Measurements from ENCODE around the gene HMGXB4. TPM values are rescaled to one million over a fixed set of nuclear protein-coding genes. Genes with fewer than 3 reads are reported as not detected.
A peak's percentile ranks its signal among the peaks of the same experiment; 100 is the strongest.

The HMGXB4 gene
- total RNA-seq, 3 donors from 2014 or later (not counting 1 experiment from before 2014, with no cell fraction given): 40.4 to 46.1 (median 40.7) TPM

DNA sequence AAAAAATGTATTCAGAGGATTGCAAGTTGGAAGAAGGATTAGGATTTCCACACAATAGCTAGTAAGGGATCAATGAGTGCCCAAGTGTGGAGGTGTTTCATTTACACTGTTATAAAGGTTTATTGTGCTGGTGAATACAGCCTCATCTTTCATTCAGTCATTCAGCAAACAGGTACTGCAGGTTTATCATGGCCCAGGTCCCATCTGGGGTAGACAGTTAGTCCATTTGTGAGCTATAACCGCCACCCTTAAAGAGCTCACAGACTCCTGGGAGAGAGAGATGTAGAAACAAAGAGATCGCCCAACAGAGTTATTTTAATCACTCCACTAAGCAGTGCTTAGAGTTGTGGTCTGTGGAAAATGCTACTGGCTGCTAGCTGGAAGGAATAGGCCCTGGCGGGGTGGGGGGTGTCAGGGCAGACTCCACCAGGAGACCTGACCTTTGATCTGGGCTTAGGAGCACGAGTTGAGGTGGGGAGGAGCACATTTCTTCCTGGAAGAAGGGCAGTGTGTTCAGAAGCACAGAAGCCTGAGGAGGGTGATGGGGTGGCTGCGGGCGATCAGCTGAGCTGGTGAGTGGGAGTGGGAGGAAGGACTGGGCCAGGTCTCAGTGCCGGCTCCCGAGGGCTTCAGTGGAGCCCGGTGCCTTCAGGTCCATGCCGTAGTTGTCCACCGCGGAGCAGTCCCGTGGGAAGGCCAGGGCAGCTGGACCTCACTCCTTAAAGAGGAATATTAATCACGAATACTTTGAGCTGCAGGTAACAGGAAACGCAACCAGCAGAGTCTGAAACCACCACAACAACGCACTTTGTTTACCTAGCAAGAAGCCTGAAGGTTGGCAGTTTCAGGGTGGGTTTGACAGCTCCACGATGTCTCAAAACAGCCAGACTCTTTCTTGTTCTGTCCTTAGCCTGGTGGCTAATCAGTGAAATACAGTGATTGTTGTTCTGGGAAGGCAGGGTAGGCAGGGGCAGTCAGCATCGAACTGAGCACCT lies 53.6 kb downstream of the HMGXB4 start:
- 68% methylated on average over 17 of the region's 18 CpGs for WGBS (ENCODE audit: insufficient coverage)
- Mint-ChIP-seq H3K4me3 (no peak overlapping the region), H3K4me1 (peaks cover 50 to 67% of the 10 kb centered on the region in 2 donors), H3K27ac (peak overlapping the region in 1 of 2 donors; percentile 74), H3K27me3 (ENCODE audit: low read depth in 2 of 2) (no peaks in the 10 kb centered on the region), H3K36me3 (no peaks in the 10 kb centered on the region), H3K9me3 (no peaks in the 10 kb centered on the region)
- no peak overlapping the region for H3K4me3 ChIP-seq (ENCODE audit: low read length)
- H3K27ac ChIP-seq (ENCODE audit: low read length): no peak overlapping the region
- peaks cover 3% of the 10 kb centered on the region for H3K36me3 ChIP-seq (ENCODE audit: control insufficient read depth, insufficient read depth, low read length)
- TF ChIP-seq, protein P1, sequence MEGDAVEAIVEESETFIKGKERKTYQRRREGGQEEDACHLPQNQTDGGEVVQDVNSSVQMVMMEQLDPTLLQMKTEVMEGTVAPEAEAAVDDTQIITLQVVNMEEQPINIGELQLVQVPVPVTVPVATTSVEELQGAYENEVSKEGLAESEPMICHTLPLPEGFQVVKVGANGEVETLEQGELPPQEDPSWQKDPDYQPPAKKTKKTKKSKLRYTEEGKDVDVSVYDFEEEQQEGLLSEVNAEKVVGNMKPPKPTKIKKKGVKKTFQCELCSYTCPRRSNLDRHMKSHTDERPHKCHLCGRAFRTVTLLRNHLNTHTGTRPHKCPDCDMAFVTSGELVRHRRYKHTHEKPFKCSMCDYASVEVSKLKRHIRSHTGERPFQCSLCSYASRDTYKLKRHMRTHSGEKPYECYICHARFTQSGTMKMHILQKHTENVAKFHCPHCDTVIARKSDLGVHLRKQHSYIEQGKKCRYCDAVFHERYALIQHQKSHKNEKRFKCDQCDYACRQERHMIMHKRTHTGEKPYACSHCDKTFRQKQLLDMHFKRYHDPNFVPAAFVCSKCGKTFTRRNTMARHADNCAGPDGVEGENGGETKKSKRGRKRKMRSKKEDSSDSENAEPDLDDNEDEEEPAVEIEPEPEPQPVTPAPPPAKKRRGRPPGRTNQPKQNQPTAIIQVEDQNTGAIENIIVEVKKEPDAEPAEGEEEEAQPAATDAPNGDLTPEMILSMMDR (IDR thresholded peaks at IDR 0.05): no peak
- DNase-seq: no peak
- H3K9me3 ChIP-seq (ENCODE audit: control insufficient read depth, insufficient read depth, low read length): no peaks in the 10 kb centered on the region
- intact Hi-C loops (cut with micrococcal nuclease): no loop called here
- H3K4me1 ChIP-seq (ENCODE audit: control insufficient read depth, insufficient read depth, low read length): peaks cover 34% of the 10 kb centered on the region
- ATAC-seq: no peak
- H3K27me3 ChIP-seq (ENCODE audit: control insufficient read depth, insufficient read depth, low read length): no peaks in the 10 kb centered on the region

DNA sequence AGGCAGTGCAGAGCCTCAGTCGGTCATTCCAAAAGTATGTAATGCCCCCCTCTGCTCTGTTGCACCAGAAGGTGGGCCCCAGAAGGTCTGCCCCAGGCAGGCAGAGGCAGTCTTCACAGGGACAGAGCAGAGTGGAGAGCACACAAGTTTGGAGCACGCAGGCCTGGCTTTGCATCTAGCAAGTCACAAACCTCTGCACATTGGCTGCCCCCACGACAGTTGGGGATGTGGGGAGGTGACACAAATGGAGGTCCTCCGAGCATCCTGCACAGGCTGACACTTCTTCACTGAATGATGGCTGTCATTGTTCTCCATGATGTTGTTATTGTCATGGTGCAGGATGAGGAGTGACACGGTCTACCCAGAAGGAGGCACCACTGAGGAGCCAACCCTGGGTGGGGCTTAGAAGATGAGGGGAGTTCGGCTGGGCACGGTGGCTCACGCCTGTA lies 54.3 kb downstream of the HMGXB4 start:
- Histone ChIP-seq H3K36me3 (ENCODE audit: control insufficient read depth, insufficient read depth, low read length) (peaks cover 3% of the 10 kb centered on the region), H3K27ac (ENCODE audit: low read length) (no peak overlapping the region), H3K4me1 (ENCODE audit: control insufficient read depth, insufficient read depth, low read length) (peaks cover 28% of the 10 kb centered on the region), H3K4me3 (ENCODE audit: low read length) (no peak overlapping the region), H3K27me3 (ENCODE audit: control insufficient read depth, insufficient read depth, low read length) (no peaks in the 10 kb centered on the region), H3K9me3 (ENCODE audit: control insufficient read depth, insufficient read depth, low read length) (no peaks in the 10 kb centered on the region)
- Mint-ChIP-seq H3K27me3 (ENCODE audit: low read depth in 2 of 2) (no peaks in the 10 kb centered on the region), H3K9me3 (no peaks in the 10 kb centered on the region), H3K27ac (no peak overlapping the region), H3K4me3 (no peak overlapping the region), H3K36me3 (no peaks in the 10 kb centered on the region), H3K4me1 (peaks cover 43 to 63% of the 10 kb centered on the region in 2 donors)
- intact Hi-C loops (cut with micrococcal nuclease): no loop called here
- no peak for DNase-seq
- WGBS (ENCODE audit: insufficient coverage): 95% methylated on average over 8 of the region's 8 CpGs
- ATAC-seq: no peak
- TF ChIP-seq, protein P1 (IDR thresholded peaks at IDR 0.05): no peak

DNA sequence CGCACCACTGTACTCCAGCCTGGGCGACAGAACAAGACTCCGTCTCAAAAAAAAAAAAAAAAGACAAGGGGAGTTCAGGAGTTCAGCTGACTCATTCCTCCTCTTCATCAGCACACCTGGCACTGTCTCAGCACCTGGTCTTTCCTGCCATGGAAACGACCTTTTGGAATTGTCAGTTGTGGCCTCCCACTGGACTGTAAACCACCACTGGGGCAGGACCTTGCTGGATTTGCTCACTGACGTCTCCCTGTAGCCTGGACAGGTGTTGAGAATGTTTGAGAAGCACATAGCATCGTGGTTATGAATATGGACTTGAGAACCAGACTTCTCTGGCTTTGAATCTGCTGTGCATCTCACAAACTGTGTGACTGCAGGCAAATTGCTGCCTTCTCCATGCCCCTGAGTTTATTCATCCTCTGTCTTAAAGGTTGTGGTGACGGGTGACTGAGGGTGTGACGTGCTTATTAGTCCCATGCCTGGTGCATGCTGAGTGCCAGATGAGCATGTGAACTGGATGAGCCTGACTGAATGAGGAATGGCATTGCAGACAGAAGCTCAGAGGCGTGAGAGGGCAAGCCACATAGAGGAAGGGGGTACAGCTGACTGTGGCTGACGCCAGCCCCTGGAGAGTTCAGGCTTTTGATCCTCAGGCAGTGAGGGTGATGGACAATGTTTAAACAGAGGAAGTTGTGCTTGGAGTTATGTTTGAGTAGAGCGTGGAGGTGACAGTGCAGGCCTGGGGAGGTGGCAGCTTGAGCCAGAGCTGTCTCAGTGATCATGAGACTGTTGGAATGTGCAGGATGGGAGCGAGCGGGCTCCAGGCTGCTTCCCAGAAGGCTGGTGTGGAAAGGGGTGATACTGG lies 55.1 kb downstream of the HMGXB4 start:
- intact Hi-C loops (cut with micrococcal nuclease): no loop called here
- Histone ChIP-seq H3K4me3 (ENCODE audit: low read length) (no peak overlapping the region), H3K27ac (ENCODE audit: low read length) (no peak overlapping the region), H3K9me3 (ENCODE audit: control insufficient read depth, insufficient read depth, low read length) (no peaks in the 10 kb centered on the region), H3K36me3 (ENCODE audit: control insufficient read depth, insufficient read depth, low read length) (peaks cover 3% of the 10 kb centered on the region), H3K4me1 (ENCODE audit: control insufficient read depth, insufficient read depth, low read length) (peaks cover 23% of the 10 kb centered on the region), H3K27me3 (ENCODE audit: control insufficient read depth, insufficient read depth, low read length) (no peaks in the 10 kb centered on the region)
- H3K4me1 Mint-ChIP-seq: peaks cover 34 to 54% of the 10 kb centered on the region in 2 donors
- ATAC-seq (no peak), DNase-seq (no peak)
- H3K27me3 Mint-ChIP-seq (ENCODE audit: low read depth in 2 of 2): no peaks in the 10 kb centered on the region
- no peaks in the 10 kb centered on the region for H3K36me3 Mint-ChIP-seq
- WGBS (ENCODE audit: insufficient coverage): 72% methylated on average over 13 of the region's 13 CpGs
- H3K27ac Mint-ChIP-seq: peak overlapping the region in 1 of 2 donors; percentile 1
- no peaks in the 10 kb centered on the region for H3K9me3 Mint-ChIP-seq
- no peak overlapping the region for H3K4me3 Mint-ChIP-seq
- TF ChIP-seq, protein P1 (IDR thresholded peaks at IDR 0.05): no peak
